GM18526 (cell line): Measurements from ENCODE around the gene TRIM71.

ENCODE experiments used
- POLR2A ChIP-seq: IDR thresholded peaks from 3 replicates; pipeline ENCODE4 v1.6.1; 2011; ENCODE audit not compliant: insufficient read length; ENCODE audit errors: extremely low read depth

The TRIM71 gene

DNA sequence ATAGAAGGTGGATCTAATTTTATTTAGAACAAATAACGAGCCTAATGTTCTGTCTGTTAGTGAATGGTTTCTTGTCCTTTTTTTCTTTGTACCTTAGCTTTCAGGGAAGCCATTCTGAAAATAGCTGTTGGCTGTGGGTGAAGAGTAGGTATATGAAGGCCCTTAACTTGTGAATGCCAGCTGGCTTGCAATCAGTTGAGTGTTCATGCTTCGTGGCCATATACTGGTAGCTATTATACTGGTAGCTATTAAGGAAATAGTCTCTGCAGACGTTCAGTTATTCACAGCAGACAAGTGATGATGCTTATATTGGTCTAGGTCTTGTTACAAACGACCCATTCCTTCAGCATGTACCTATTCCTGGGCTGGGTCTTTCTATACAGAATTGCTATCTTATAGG is 18.8 kb downstream of the TRIM71 start:
- TF ChIP-seq POLR2A: no peak

DNA sequence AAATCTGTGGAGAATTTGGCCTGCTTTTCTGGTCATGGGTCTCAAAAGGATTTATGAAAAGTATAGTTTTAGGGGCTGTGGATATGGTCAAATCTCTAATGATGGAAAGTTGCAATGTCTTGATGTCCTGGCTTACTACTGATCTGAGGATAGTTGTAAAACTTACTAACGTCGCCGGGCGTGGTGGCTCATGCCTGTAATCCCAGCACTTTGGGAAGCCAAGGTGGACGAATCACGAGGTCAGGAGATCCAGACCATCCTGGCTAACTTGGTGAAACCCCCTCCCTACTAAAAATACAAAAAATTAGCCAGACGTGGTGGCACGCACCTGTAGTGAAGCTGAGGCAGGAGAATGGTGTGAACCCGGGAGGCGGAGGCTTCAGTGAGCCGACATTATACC is 19.6 kb downstream of the TRIM71 start:
- TF ChIP-seq POLR2A: no peak

DNA sequence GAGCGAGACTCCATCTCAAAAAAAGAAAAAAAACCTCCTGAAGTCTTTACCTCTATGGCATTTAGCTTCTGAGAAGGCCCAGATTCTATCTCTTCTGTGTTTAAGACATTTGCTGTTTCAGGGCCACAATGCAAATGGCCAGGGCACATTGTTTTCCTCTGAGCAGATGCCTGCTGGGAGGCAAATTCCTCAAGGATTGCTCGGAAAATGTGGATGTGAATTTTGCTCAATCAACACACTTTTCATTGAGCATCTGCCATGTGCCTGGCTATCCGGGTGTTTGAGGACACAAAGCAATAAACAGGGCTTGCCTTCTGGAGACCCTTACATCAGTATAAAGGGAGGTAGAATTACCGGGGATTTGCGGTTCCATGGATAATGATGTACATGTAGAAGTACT is 20.0 kb downstream of the TRIM71 start:
- TF ChIP-seq POLR2A: no peak

DNA sequence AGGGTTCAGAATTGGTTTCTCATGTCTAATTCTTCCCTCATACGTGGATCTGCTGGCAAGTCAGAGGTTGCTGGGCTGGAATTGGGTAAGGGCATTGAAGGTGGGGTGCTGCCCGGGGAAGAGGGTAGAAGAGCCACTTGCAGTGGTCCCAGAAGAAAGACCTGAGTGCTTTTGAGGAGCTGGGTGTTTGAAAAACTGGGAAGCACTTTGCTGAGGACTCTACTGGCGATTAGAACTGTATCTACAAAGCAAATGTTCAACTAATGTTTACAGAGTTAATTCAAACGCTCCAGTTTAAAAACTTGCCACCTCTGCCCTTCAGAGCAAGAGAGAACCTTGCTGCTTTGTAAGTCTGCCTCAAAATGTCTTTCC is 21.9 kb downstream of the TRIM71 start:
- TF ChIP-seq POLR2A: no peak

DNA sequence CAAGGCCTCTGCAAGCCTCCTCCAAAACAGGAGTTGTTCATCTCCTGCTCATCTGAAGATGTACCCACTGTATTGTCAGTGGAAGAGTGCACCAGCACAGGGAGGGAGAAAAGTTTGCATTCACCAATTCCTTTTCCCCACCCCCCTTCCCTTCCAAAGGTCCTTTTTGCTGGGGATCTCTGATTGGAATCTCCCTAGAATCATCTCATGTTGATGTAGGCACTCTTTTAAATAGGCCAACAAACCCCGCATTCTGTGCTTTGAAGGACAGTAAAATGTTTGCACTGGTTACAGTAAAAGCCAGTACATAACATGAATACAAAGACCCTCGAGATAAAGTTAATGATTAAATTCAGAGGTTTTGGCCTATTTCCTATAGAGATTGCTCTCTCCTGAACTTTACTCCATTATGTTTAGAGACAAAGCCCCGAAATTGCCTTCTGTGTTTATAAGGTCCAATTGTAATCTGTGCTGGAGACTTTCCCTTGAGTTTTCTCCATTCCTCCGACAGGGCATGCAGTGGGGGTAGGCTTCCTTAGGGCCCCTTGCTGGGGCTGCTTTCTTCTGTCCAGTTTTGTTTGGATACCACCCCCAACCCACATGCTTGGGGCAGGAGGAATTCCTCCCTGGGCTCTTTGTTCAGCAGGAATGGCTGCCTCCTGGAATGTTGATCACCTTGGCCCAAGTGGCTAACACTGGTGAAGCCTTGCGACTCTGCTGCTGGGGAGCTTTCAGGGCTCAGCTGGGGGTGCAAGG is 22.5 kb downstream of the TRIM71 start:
- TF ChIP-seq POLR2A: no peak

DNA sequence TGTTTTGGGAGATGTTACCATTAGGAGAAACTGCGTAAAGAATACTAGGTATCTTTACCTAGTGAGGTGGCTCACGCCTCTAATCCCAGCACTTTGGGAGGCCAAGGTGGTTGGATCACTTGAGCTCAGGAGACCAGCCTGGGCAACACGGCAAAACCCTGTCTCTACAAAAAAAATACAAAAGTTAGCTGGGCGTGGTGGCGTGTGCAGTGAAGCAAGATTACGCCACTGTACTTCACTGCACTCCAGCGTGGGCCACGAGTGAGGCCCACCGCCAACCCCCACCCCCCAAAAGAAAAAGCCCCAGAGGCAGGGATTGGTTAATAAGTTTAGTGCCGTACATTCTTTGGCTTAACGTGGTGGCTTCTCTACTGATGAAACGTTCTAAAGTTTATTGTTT is 23.5 kb downstream of the TRIM71 start:
- TF ChIP-seq POLR2A: no peak

DNA sequence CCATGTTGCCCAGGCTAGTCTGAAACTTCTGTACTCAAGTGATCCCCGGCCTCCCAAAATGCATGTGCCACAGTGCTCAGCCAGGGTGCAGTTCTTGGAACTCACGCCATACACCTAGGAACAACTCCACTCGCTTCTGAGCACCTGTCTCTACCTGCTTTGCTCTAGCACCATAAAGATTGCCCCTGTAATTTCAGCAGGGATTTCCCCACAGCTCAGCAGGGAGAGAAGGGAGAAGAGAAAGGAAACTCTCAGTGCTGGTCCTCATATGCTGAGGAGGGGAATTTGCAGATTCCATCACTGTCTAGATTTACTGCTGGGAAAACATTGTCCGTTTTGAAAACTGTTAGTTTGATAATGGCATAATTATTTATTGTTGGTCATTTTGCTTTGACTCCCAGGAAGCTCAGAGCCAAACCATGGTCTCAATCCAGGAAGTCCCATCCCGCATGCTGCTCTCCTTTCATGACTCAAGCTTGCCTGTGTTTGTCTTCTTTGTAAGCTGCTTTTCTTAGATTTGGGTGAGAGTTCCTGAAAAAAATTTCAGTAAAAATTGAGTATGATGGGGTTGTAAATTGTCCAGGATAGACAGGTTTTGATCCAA is 24.2 kb downstream of the TRIM71 start:
- no peak for TF ChIP-seq POLR2A

DNA sequence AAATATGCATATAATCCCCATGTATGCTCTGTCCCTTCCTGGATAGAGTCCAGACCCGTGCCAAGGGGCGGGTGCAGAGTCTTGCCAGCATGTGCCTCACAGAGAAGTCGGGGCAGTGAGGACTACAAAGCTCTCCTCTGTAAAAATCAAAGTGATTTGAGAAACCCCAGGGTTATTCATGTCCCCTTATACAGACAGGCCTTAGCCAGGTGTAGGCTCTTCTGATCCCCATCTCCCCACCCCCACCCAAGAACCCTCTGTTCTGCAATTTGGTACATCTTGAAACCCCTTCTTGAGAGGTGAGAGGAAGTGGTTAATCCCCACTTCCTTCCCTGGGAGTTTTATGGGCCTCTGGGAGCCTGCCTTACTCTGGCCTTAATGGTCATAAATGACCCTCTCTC is 24.7 kb downstream of the TRIM71 start:
- TF ChIP-seq POLR2A: no peak

DNA sequence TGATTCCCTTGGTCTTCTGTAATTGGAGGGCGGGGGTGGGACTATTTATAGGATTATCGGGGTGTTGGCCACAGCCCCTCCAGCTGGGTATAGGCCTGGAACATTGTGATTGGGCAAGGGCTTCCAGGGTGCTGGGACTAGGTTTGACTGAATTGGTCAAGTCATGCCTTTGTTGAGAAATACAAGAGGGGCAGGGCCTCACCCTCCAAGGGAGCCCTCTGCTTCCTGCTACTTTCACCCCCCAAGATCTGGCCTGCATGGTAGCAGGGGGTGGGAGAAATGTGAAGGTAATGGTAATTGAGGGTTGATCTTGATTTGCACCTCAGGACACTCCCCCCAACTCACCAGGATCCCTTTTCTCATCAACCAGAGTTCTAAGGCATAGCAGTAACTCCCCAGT is 25.2 kb downstream of the TRIM71 start:
- no peak for TF ChIP-seq POLR2A

DNA sequence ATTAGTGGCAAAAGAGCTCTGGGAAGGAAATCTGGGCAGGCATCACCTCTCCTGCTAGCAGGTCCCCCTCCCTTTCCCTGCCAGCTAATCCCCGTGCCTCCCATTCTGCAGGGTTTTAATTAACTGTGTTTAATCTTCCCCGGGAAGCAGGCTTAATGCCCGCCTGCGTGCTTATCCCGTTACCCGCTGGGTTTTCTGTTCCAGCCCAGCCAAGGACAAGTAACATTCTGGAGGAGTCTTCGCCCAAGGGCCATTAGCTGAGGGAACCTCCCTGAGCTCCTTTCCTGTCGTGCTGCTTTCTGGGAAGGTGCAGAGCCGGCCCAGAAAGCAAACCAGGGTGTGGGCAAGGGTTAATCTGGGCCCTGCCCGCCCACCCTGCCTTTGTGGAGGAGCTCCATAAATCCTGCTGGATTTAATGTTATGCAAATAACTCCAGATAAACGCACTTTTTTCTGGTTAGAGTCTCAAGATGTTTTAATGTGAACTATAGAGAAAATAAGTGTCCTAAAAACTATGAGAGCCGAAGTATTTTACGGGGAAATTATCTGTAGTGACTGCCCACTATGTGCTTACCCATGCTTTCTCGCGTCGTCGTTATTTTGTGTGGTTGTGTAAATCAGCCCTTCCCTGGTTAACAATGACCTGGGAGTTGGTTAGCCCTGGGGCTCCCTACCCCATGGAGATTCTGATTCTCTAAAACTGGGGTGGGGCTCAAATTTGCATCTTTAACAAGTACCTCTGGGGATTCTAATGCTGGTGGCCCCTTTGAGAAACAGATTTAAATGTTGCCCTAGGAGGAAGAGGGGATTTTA is 25.9 kb downstream of the TRIM71 start:
- TF ChIP-seq POLR2A: no peak

DNA sequence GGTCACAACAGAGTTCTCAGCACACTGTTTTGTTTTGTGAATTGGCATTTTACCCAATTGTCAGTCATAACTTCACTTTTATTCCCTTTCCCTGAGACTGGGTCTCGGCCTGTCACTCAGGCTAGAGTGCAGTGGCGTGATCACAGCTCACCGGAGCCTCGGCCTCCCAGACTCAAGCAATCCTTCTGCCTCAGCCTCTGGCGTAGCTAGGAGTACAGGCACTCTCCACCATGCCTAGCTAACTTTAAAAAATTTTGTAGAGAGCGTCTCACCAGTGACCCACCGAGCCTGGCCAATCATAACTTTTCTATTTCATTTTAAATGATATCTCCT is 26.5 kb downstream of the TRIM71 start:
- TF ChIP-seq POLR2A: no peak

DNA sequence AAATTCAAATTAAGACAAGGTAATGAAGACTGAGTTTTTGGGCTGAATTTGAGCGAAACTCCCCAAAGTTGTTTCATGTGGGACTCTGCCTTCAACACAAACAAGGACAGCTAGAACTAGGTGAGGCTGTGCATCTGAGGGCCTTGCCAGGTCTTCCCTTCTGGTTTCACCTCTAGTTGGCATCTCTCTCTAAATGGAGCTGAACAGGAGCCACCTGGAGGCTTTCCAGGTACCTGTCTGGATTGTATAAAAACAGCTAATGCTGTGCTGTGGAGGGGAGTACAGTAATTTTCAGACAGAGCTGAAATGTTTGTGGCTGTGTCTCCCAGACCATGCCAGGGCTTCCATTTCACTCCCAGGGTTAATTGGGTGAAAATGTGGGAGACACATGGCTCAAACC is 27.1 kb downstream of the TRIM71 start:
- TF ChIP-seq POLR2A: no peak

DNA sequence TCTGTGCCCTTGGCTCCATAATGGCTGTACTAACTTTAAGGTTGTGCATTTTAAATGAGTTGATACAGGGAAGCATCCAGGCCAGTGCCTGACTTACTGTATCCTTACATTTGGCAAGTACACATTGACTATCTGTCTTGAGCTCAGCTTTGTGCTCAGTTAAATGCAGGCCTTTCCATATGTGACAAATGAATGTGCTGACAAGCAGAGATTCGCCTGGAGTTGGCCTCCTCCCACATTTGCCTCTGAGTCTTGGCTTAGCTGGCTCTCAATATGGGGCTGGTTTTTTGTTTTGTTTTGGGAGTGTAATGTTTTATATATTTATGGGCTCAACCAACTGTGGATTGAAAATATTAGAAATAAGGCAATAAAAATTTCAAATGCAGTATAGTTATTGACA is 29.7 kb downstream of the TRIM71 start:
- TF ChIP-seq POLR2A: no peak

DNA sequence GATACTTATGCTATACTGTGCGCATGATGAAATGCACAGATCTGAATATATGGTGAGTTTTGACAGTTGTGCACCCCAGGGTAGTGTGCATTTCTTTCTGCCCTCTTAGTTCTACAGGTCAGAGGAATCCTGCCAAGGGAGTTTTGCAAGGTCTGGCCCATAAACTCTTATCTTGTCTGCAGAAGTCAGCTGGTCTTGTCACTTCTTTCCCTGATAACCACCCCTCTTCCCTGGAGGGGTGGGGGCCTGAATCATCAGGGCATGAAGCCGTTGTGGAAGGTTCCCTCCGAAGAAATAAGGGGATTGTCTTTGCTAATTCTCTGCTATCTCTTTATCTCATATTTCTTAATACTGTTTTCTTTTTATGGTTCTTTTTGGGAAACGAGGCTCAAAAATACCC is 30.4 kb downstream of the TRIM71 start:
- TF ChIP-seq POLR2A: no peak

DNA sequence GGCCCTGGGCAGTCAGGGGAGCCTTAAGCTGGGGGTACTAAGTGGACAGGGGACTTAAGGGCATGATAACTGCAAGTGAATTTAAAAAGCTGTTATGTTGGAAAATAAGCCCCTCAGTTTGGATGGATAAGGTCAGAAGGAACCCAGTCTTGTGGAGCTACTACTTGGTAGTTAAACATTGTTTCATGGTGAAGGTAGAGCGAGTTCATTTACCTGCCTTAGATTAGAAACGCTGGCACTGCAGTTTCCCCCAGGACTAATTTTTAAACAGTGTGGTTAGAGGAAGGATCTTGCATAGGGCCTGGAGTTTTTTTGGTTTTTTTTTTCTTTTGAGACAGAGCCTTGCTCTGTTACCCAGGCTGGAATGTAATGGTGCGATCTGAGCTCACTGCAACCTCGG is 31.2 kb downstream of the TRIM71 start:
- TF ChIP-seq POLR2A: no peak

DNA sequence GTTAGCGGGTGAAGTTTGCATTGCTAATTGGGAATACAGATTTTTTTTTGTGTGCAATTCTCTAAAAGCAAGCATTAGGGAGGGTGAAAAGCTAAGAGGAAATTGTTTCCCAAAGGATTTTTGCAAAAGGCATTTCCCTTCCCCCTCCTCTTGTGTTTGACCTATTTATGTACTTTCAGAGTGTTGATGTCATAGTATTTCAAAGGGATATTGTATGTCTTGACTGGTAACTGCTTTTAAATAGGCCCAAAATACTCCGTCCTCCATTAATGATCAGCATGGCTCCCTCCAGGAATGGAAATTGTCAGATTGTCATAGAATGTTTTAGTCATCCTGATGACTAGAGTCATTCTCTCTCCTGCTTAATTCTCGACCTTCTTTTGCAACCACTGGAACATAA is 32.4 kb downstream of the TRIM71 start:
- TF ChIP-seq POLR2A: no peak
